ENCODE measurements around the gene RP2. TPM values are rescaled to one million over a fixed set of nuclear protein-coding genes. Genes with fewer than 3 reads are reported as not detected.

The RP2 gene
- total RNA-seq, 1 experiment from 2014 or later = 5.1 TPM

DNA sequence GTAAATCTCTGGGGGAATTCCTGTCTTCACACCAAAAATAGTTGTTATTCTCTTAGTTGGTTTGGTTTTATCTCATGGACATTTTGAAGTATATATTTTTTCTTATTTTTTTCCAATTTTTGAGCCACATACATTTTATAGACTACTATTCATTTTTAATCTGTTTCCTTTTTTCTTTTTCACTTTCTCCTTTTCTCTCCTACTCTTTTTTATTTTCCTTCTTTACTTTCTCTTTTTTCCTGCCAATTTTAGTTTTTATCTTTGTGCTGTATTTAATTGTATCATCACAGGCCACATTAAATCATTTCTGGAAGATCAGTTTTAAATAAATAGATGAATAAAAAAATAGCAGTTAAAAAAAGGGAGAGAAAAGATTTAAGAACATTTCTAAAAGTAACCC is 61.4 kb downstream of the RP2 start:
- H3K36me3 Mint-ChIP-seq (ENCODE audit: insufficient read depth in 1 of 3, low read depth in 3 of 3) = peaks cover 0 to 7% (median 0%) of the 10 kb centered on the region in 3 experiments; a peak in 3 of 7 replicates
- H3K4ac ChIP-seq (ENCODE audit: low read depth, low read length) = no peak overlapping the region
- peaks cover 59 to 62% of the 10 kb centered on the region in 2 experiments for H3K9me3 Mint-ChIP-seq
- H3K4me3 Mint-ChIP-seq = no peak overlapping the region
- no peak overlapping the region for H3K27ac ChIP-seq (ENCODE audit: insufficient read length, low read depth, low read length)
- H3K23me2 ChIP-seq (ENCODE audit: insufficient read length, low read depth, low read length, poor library complexity, severe bottlenecking) = no peaks in the 10 kb centered on the region
- no peak overlapping the region for H2BK5ac ChIP-seq (ENCODE audit: insufficient read length, low read length)
- no peak overlapping the region for H3K4me2 ChIP-seq (ENCODE audit: insufficient read depth, insufficient read length, low read length)
- no peak overlapping the region for H2BK15ac ChIP-seq (ENCODE audit: low read depth, low read length)
- H3K79me2 ChIP-seq (ENCODE audit: insufficient read depth, low read length) = no peaks in the 10 kb centered on the region
- H3K4me1 Mint-ChIP-seq = 0 out of 4 replicates have a peak, but pooled peaks cover 0 to under 1% of the 10 kb centered on the region in 2 experiments
- H3K56ac ChIP-seq (ENCODE audit: insufficient read length, low read depth, low read length) = no peak overlapping the region
- H2BK20ac ChIP-seq (ENCODE audit: low read depth, low read length, poor library complexity, severe bottlenecking) = no peak overlapping the region
- no peaks in the 10 kb centered on the region for H4K20me1 ChIP-seq (ENCODE audit: control insufficient read depth, insufficient read depth, insufficient read length)
- no peak overlapping the region for H4K8ac ChIP-seq (replicated peaks; ENCODE audit: insufficient read length, low read depth, low read length)
- peaks cover 24% of the 10 kb centered on the region for H3K9me3 ChIP-seq (ENCODE audit: control insufficient read depth, low read depth, low read length)
- H3T11ph ChIP-seq (ENCODE audit: low read length) = no peak overlapping the region
- no peak overlapping the region for H3K14ac ChIP-seq (ENCODE audit: insufficient read depth, low read length)
- no peak overlapping the region for H2AK5ac ChIP-seq (ENCODE audit: insufficient read length, low read length)
- no peak for DNase-seq
- no peak overlapping the region for H2AFZ ChIP-seq (ENCODE audit: low read length)
- no peaks in the 10 kb centered on the region for H3K79me1 ChIP-seq (ENCODE audit: insufficient read depth, low read depth, low read length, poor library complexity, severe bottlenecking)
- H3K18ac ChIP-seq (ENCODE audit: insufficient read length, low read depth, low read length) = no peak overlapping the region
- H2BK120ac ChIP-seq (ENCODE audit: low read depth, low read length, poor library complexity, severe bottlenecking) = no peak overlapping the region
- no peak overlapping the region for H4K5ac ChIP-seq (ENCODE audit: insufficient read length, low read depth, low read length)
- H3K27me3 ChIP-seq (ENCODE audit: insufficient read depth, low read length) = no peaks in the 10 kb centered on the region
- H3K9ac ChIP-seq (ENCODE audit: extremely low read depth, insufficient read length, low read length) = no peak overlapping the region
- H3K23ac ChIP-seq (ENCODE audit: insufficient read length, low read depth, low read length) = no peak overlapping the region
- peaks cover 4% of the 10 kb centered on the region; the same call in 1 of the 2 replicates for H3K27me3 Mint-ChIP-seq (ENCODE audit: low read depth)
- H3K27ac Mint-ChIP-seq = no peak overlapping the region
- no peak overlapping the region for H2BK12ac ChIP-seq (ENCODE audit: insufficient read length, low read depth, low read length)
- H4K91ac ChIP-seq (ENCODE audit: insufficient read length, low read depth, low read length) = no peak overlapping the region
- TF ChIP-seq, protein P1, sequence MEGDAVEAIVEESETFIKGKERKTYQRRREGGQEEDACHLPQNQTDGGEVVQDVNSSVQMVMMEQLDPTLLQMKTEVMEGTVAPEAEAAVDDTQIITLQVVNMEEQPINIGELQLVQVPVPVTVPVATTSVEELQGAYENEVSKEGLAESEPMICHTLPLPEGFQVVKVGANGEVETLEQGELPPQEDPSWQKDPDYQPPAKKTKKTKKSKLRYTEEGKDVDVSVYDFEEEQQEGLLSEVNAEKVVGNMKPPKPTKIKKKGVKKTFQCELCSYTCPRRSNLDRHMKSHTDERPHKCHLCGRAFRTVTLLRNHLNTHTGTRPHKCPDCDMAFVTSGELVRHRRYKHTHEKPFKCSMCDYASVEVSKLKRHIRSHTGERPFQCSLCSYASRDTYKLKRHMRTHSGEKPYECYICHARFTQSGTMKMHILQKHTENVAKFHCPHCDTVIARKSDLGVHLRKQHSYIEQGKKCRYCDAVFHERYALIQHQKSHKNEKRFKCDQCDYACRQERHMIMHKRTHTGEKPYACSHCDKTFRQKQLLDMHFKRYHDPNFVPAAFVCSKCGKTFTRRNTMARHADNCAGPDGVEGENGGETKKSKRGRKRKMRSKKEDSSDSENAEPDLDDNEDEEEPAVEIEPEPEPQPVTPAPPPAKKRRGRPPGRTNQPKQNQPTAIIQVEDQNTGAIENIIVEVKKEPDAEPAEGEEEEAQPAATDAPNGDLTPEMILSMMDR (conservative IDR thresholded peaks at IDR 0.05) = no peak
- H3K4me1 ChIP-seq (ENCODE audit: insufficient read depth, low read length) = no peaks in the 10 kb centered on the region

Measured in H9 (cell line).